IMR-90 (cell line): ENCODE data around the gene PNP. TPM values are rescaled to one million over a fixed set of nuclear protein-coding genes. Genes with fewer than 3 reads are reported as not detected.
"Not testable (repeated sequence)": the region's sequence is repeated elsewhere in the genome, so short reads cannot be mapped to it uniquely, and the experiment has no call there.

ENCODE experiments used
- ATAC-seq: fragments of 200-7000 bp; cut with Tn5 transposase; 2 replicates; pipeline ENCODE4 v1.9.1; 2020; ENCODE audit warnings: low read depth, mild to moderate bottlenecking, moderate library complexity
- BruUV-seq: library from RNA; stranded (reverse); fragments of 400-500 nt; replicated peaks from 2 replicates; lab custom pipeline; 2021; lab: Mats Ljungman, UMichigan
- CTCF ChIA-PET: fragments of 300-600 bp; formaldehyde crosslinking; extraction: SDS; loops from one replicate; lab custom pipeline; 2021; ENCODE audit warnings: antibody characterized with exemption; lab: Yijun Ruan, JAX
- POLR2A ChIA-PET: fragments of 300-600 bp; sonication (Branson Sonifier 250); formaldehyde crosslinking; loops from one replicate; lab custom pipeline; 2022; ENCODE audit warnings: antibody characterized with exemption; ENCODE audit not compliant: unreplicated experiment; lab: Charles Lee
- DNase-seq: peaks from one replicate; pipeline ENCODE4 v3.0.0; 2013
- H2AFZ ChIP-seq: replicated peaks from 2 replicates; pipeline ENCODE3; 2013; ENCODE audit warnings: low read length, mild to moderate bottlenecking; ENCODE audit not compliant: poor library complexity
- H2AK5ac ChIP-seq: 2 replicates; pipeline ENCODE4 v1.6.1; 2013; ENCODE audit warnings: low read depth, low read length, inconsistent platforms
- H2AK9ac ChIP-seq: replicated peaks from 2 replicates; pipeline ENCODE3; 2013; ENCODE audit warnings: mild to moderate bottlenecking, low read depth, low read length, moderate library complexity; ENCODE audit not compliant: poor library complexity
- H2BK120ac ChIP-seq: 2 replicates; pipeline ENCODE4 v1.6.1; 2013; ENCODE audit warnings: low read depth, low read length, inconsistent platforms
- H2BK15ac ChIP-seq: 3 replicates; pipeline ENCODE4 v1.6.1; 2013; ENCODE audit warnings: low read depth, low read length, inconsistent platforms
- H2BK20ac ChIP-seq: 2 replicates; pipeline ENCODE4 v1.6.1; 2013; ENCODE audit warnings: low read depth, mild to moderate bottlenecking, inconsistent platforms, low read length, moderate library complexity
- H2BK5ac ChIP-seq: 2 replicates; pipeline ENCODE4 v1.6.1; 2013; ENCODE audit warnings: mild to moderate bottlenecking, low read depth, low read length, inconsistent platforms; ENCODE audit not compliant: poor library complexity, severe bottlenecking
- H3K14ac ChIP-seq: replicated peaks from 2 replicates; pipeline ENCODE4 v1.6.1; 2013; ENCODE audit warnings: low read depth, low read length, inconsistent platforms
- H3K18ac ChIP-seq: 2 replicates; pipeline ENCODE4 v1.6.1; 2013; ENCODE audit warnings: low read depth, low read length, control low read depth
- H3K23ac ChIP-seq: 2 replicates; pipeline ENCODE4 v1.6.1; 2013; ENCODE audit warnings: low read depth, low read length, inconsistent platforms
- H3K27ac ChIP-seq: 2 replicates; pipeline ENCODE4 v1.5.1; 2013; ENCODE audit warnings: mild to moderate bottlenecking, control low read depth, low read length; ENCODE audit not compliant: insufficient read depth
- H3K27me3 ChIP-seq: 2 replicates; pipeline ENCODE4 v1.6.1; 2013; ENCODE audit warnings: low read length; ENCODE audit not compliant: control insufficient read depth, insufficient read depth
- H3K36me3 ChIP-seq: 2 replicates; pipeline ENCODE4 v1.6.1; 2013; ENCODE audit warnings: low read length, mixed read lengths; ENCODE audit not compliant: control insufficient read depth, insufficient read depth
- H3K4ac ChIP-seq: 2 replicates; pipeline ENCODE4 v1.6.1; 2013; ENCODE audit warnings: low read depth, low read length, inconsistent platforms
- H3K4me1 ChIP-seq: 2 replicates; pipeline ENCODE4 v1.6.1; 2013; ENCODE audit warnings: low read length, mixed read lengths; ENCODE audit not compliant: control insufficient read depth, insufficient read depth
- H3K4me2 ChIP-seq: 2 replicates; pipeline ENCODE4 v1.6.1; 2013; ENCODE audit warnings: low read depth, mild to moderate bottlenecking, control low read depth, low read length, moderate library complexity
- H3K4me3 ChIP-seq: 2 replicates; pipeline ENCODE4 v1.5.1; 2013; ENCODE audit warnings: low read depth, mild to moderate bottlenecking, control low read depth, low read length, moderate library complexity; ENCODE audit not compliant: insufficient read depth
- H3K56ac ChIP-seq: 2 replicates; pipeline ENCODE4 v1.6.1; 2013; ENCODE audit warnings: low read length, inconsistent platforms; ENCODE audit not compliant: insufficient read depth; ENCODE audit errors: extremely low read depth
- H3K79me1 ChIP-seq, 2 experiments: 2 replicates each; pipeline ENCODE4 v1.6.1; 2013; ENCODE audit warnings: low read length in 2 of 2, inconsistent platforms in 1 of 2, low read depth in 1 of 2
- H3K9ac ChIP-seq: 2 replicates; pipeline ENCODE4 v1.6.1; 2013; ENCODE audit warnings: low read depth, low read length, control low read depth
- H3K9me1 ChIP-seq: 2 replicates; pipeline ENCODE4 v1.6.1; 2013; ENCODE audit warnings: low read length, inconsistent platforms; ENCODE audit not compliant: insufficient read depth
- H3K9me3 ChIP-seq: 2 replicates; pipeline ENCODE4 v1.6.1; 2013; ENCODE audit warnings: low read length; ENCODE audit not compliant: control insufficient read depth, insufficient read depth
- H4K20me1 ChIP-seq: 2 replicates; pipeline ENCODE4 v1.6.1; 2013; ENCODE audit warnings: low read length, inconsistent platforms; ENCODE audit not compliant: insufficient read depth
- H4K5ac ChIP-seq: 2 replicates; pipeline ENCODE4 v1.6.1; 2013; ENCODE audit warnings: mild to moderate bottlenecking, low read depth, low read length, control low read depth
- H4K8ac ChIP-seq, 2 experiments: 2 replicates each; pipeline ENCODE4 v1.6.1; 2013; ENCODE audit warnings: low read depth in 2 of 2, low read length in 2 of 2, control low read depth in 1 of 2, inconsistent platforms in 1 of 2
- H4K91ac ChIP-seq: 2 replicates; pipeline ENCODE4 v1.6.1; 2013; ENCODE audit warnings: low read depth, low read length, inconsistent platforms; ENCODE audit not compliant: insufficient read depth
- WGBS, 2 experiments: methylation state at CpG; one replicate each; pipeline versions ENCODE4 v1.1.5 to v1.1.7; 2013; ENCODE audit warnings: missing lambda C conversion rate in 2 of 2; ENCODE audit not compliant: insufficient read length in 1 of 2; ENCODE audit errors: extremely low coverage in 2 of 2; 5-methylcytosine and 5-hydroxymethylcytosine counted together
- dilution Hi-C: fragments of 300-500 bp; cut with HindIII; formaldehyde crosslinking; loops from one replicate; pipeline ENCODE4 v1.14.3; 2018; ENCODE audit warnings: low sequenced_read_pairs; ENCODE audit not compliant: unreplicated experiment
- in situ Hi-C: fragments of 300-500 bp; cut with MboI; formaldehyde crosslinking; loops from 3 replicates; pipeline ENCODE4 v1.14.3; 2019; ENCODE audit warnings: low sequenced_read_pairs, inconsistent platforms, mixed read lengths
- intact Hi-C: fragments of 100-400 bp; cut with micrococcal nuclease; formaldehyde crosslinking; loops from 2 replicates; pipeline ENCODE4 v1.10.0; 2022
- polyA plus RNA-seq, 3 experiments: library from polyadenylated mRNA; depleted of rRNA; stranded (reverse); fragments of >200 nt; gene quantifications; 2 replicates each; pipeline ENCODE4 v1.2.3, GENCODE V29; 2012; ENCODE audit warnings: low replicate concordance in 1 of 3
- total RNA-seq: library from RNA; depleted of rRNA; stranded (reverse); fragments of >200 nt; gene quantifications from 2 replicates; pipeline ENCODE4 v1.2.3, GENCODE V29; 2012

Gene PNP
- total and polyA plus RNA-seq, 2 of the 4 experiments (the other 2 are of a cell fraction) = 53.4 to 68.8 TPM

- H4K8ac ChIP-seq, H3K23ac ChIP-seq, H3K27me3 ChIP-seq, POLR2A ChIA-PET, H2BK15ac ChIP-seq, H2AK5ac ChIP-seq, H3K9ac ChIP-seq, H3K14ac ChIP-seq, H3K4ac ChIP-seq, H3K27ac ChIP-seq, H3K4me1 ChIP-seq, DNase-seq, H3K4me3 ChIP-seq, H2BK5ac ChIP-seq, H2AFZ ChIP-seq, H3K18ac ChIP-seq, H2BK120ac ChIP-seq, H2BK20ac ChIP-seq, ATAC-seq, H3K9me1 ChIP-seq, H3K4me2 ChIP-seq, BruUV-seq, CTCF ChIA-PET, H4K20me1 ChIP-seq, H4K91ac ChIP-seq, dilution Hi-C loops, H3K56ac ChIP-seq, H4K5ac ChIP-seq, H3K9me3 ChIP-seq, intact Hi-C loops, H2AK9ac ChIP-seq: not testable (repeated sequence)
- in situ Hi-C loops = loop anchor here (25.0 kb wide), 1 partner anchor 634 kb away; the partner anchor contains the start of gene ZNF219
- Histone ChIP-seq H3K79me1 (peaks cover 18 to 29% of the 10 kb centered on the region in 2 experiments), H3K36me3 (peaks cover 27% of the 10 kb centered on the region)
- WGBS, 2 experiments = 100% methylated on average over 6 of the region's 8 CpGs; no CpG with 5 or more reads in 1 of the 2 experiments
These were observed 16.4 kb upstream of the PNP start for GRCh38 chr14:20452831-20453230.
